H9 (cell line): Measurements from ENCODE around the gene NOS1AP. TPM values are rescaled to one million over a fixed set of nuclear protein-coding genes. Genes with fewer than 3 reads are reported as not detected.

Experiments
- DNase-seq: peaks from one replicate; pipeline ENCODE4 v3.0.0-alpha.2; 2017
- H2AFZ ChIP-seq: one replicate; pipeline ENCODE4 v1.6.1; 2013; ENCODE audit warnings: mild to moderate bottlenecking, low read length, control low read depth, moderate library complexity
- H2AK5ac ChIP-seq: 2 replicates; pipeline ENCODE4 v1.6.1; 2013; ENCODE audit warnings: low read length, control low read depth, mixed read lengths; ENCODE audit not compliant: insufficient read length
- H2BK120ac ChIP-seq: one replicate; pipeline ENCODE4 v1.6.1; 2013; ENCODE audit warnings: low read depth, mild to moderate bottlenecking, low read length, control low read depth, inconsistent platforms; ENCODE audit not compliant: poor library complexity, severe bottlenecking
- H2BK12ac ChIP-seq: 2 replicates; pipeline ENCODE4 v1.6.1; 2013; ENCODE audit warnings: low read length, control low read depth, mixed read lengths, low read depth; ENCODE audit not compliant: insufficient read length
- H2BK15ac ChIP-seq: 2 replicates; pipeline ENCODE4 v1.6.1; 2013; ENCODE audit warnings: low read depth, low read length, control low read depth
- H2BK20ac ChIP-seq: one replicate; pipeline ENCODE4 v1.6.1; 2013; ENCODE audit warnings: low read depth, mild to moderate bottlenecking, low read length, control low read depth, inconsistent platforms; ENCODE audit not compliant: poor library complexity, severe bottlenecking
- H2BK5ac ChIP-seq: 2 replicates; pipeline ENCODE4 v1.6.1; 2013; ENCODE audit warnings: low read length, control low read depth, mixed read lengths; ENCODE audit not compliant: insufficient read length
- H3K14ac ChIP-seq: 2 replicates; pipeline ENCODE4 v1.6.1; 2013; ENCODE audit warnings: low read length, control low read depth; ENCODE audit not compliant: insufficient read depth
- H3K18ac ChIP-seq: 2 replicates; pipeline ENCODE4 v1.6.1; 2013; ENCODE audit warnings: low read depth, mild to moderate bottlenecking, mixed read lengths, low read length, control low read depth; ENCODE audit not compliant: insufficient read length
- H3K23ac ChIP-seq: 2 replicates; pipeline ENCODE4 v1.6.1; 2013; ENCODE audit warnings: low read length, control low read depth, mixed read lengths, low read depth; ENCODE audit not compliant: insufficient read length
- H3K23me2 ChIP-seq: 2 replicates; pipeline ENCODE4 v1.6.1; 2013; ENCODE audit warnings: low read depth, mild to moderate bottlenecking, mixed read lengths, low read length, control low read depth; ENCODE audit not compliant: insufficient read length, poor library complexity, severe bottlenecking
- H3K27ac ChIP-seq: 2 replicates; pipeline ENCODE4 v1.5.1; 2013; ENCODE audit warnings: low read length, control low read depth, mixed read lengths, low read depth; ENCODE audit not compliant: insufficient read length
- H3K27me3 ChIP-seq: 2 replicates; pipeline ENCODE4 v1.6.1; 2013; ENCODE audit warnings: low read length, control low read depth, inconsistent platforms; ENCODE audit not compliant: insufficient read depth
- H3K4ac ChIP-seq: 2 replicates; pipeline ENCODE4 v1.6.1; 2013; ENCODE audit warnings: low read depth, mild to moderate bottlenecking, control low read depth, inconsistent platforms, low read length, moderate library complexity
- H3K4me1 ChIP-seq: 2 replicates; pipeline ENCODE4 v1.6.1; 2013; ENCODE audit warnings: low read length, control low read depth, inconsistent platforms; ENCODE audit not compliant: insufficient read depth
- H3K4me2 ChIP-seq: 2 replicates; pipeline ENCODE4 v1.6.1; 2013; ENCODE audit warnings: low read length, control low read depth, mixed read lengths; ENCODE audit not compliant: insufficient read length, insufficient read depth
- H3K56ac ChIP-seq: 2 replicates; pipeline ENCODE4 v1.6.1; 2013; ENCODE audit warnings: low read depth, mild to moderate bottlenecking, mixed read lengths, low read length, control low read depth; ENCODE audit not compliant: insufficient read length
- H3K79me1 ChIP-seq: 2 replicates; pipeline ENCODE4 v1.6.1; 2013; ENCODE audit warnings: low read depth, mild to moderate bottlenecking, moderate library complexity, low read length, control low read depth, inconsistent platforms; ENCODE audit not compliant: insufficient read depth, poor library complexity, severe bottlenecking
- H3K79me2 ChIP-seq: 2 replicates; pipeline ENCODE4 v1.6.1; 2013; ENCODE audit warnings: low read length, control low read depth, inconsistent platforms; ENCODE audit not compliant: insufficient read depth
- H3K9ac ChIP-seq: 2 replicates; pipeline ENCODE4 v1.6.1; 2013; ENCODE audit warnings: low read length, control low read depth, mixed read lengths; ENCODE audit not compliant: insufficient read length; ENCODE audit errors: extremely low read depth
- H3K9me3 ChIP-seq: one replicate; pipeline ENCODE4 v1.6.1; 2013; ENCODE audit warnings: low read depth, low read length, inconsistent platforms; ENCODE audit not compliant: control insufficient read depth
- H3T11ph ChIP-seq: one replicate; pipeline ENCODE4 v1.6.1; 2013; ENCODE audit warnings: mild to moderate bottlenecking, low read length, control low read depth, inconsistent platforms
- H4K20me1 ChIP-seq: one replicate; pipeline ENCODE4 v1.6.1; 2013; ENCODE audit not compliant: control insufficient read depth, insufficient read length, insufficient read depth
- H4K5ac ChIP-seq: 2 replicates; pipeline ENCODE4 v1.6.1; 2013; ENCODE audit warnings: low read depth, mild to moderate bottlenecking, mixed read lengths, low read length, control low read depth; ENCODE audit not compliant: insufficient read length
- H4K8ac ChIP-seq: replicated peaks from 2 replicates; pipeline ENCODE4 v1.6.1; 2013; ENCODE audit warnings: low read length, control low read depth, mixed read lengths, low read depth; ENCODE audit not compliant: insufficient read length
- H4K91ac ChIP-seq: 2 replicates; pipeline ENCODE4 v1.6.1; 2013; ENCODE audit warnings: low read depth, mild to moderate bottlenecking, moderate library complexity, mixed read lengths, low read length, control low read depth; ENCODE audit not compliant: insufficient read length
- H3K27ac Mint-ChIP-seq, 3 experiments: 2 replicates in 2 of 3; 3 replicates in 1 of 3; pipeline ENCODE4 v1.8.0; 2020 to 2021; ENCODE audit warnings: mixed read lengths in 3 of 3, mild to moderate bottlenecking in 1 of 3, moderate library complexity in 1 of 3
- H3K27me3 Mint-ChIP-seq: 2 replicates; pipeline ENCODE4 v1.8.0; 2021; ENCODE audit warnings: low read depth, mild to moderate bottlenecking, moderate library complexity, mixed read lengths
- H3K36me3 Mint-ChIP-seq, 3 experiments: 2 replicates in 2 of 3; 3 replicates in 1 of 3; pipeline ENCODE4 v1.8.0; 2020 to 2021; ENCODE audit warnings: low read depth in 3 of 3, mixed read lengths in 3 of 3; ENCODE audit not compliant: insufficient read depth in 1 of 3
- H3K4me1 Mint-ChIP-seq, 2 experiments: 2 replicates each; pipeline ENCODE4 v1.8.0; 2020; ENCODE audit warnings: mixed read lengths in 2 of 2
- H3K4me3 Mint-ChIP-seq, 2 experiments: 2 replicates in 1 of 2; 3 replicates in 1 of 2; pipeline ENCODE4 v1.8.0; 2020 to 2021; ENCODE audit warnings: mild to moderate bottlenecking in 2 of 2, mixed read lengths in 2 of 2, moderate library complexity in 1 of 2
- H3K9me3 Mint-ChIP-seq, 2 experiments: 2 replicates in 1 of 2; 3 replicates in 1 of 2; pipeline ENCODE4 v1.8.0; 2020; ENCODE audit warnings: mild to moderate bottlenecking in 2 of 2, mixed read lengths in 2 of 2, moderate library complexity in 1 of 2
- CTCF ChIP-seq: fragments of 200-600 bp; sonication (generic); conservative IDR thresholded peaks from 3 replicates; pipeline ENCODE4 v1.8.0; 2021; ENCODE audit warnings: antibody characterized with exemption, mild to moderate bottlenecking
- WGBS: extraction: QIAGEN DNeasy Blood & Tissue Kit; methylation state at CpG from one replicate; pipeline ENCODE4 v1.1.7; 2013; ENCODE audit warnings: missing lambda C conversion rate, low lambda C conversion rate, mixed read lengths; ENCODE audit not compliant: insufficient read length; ENCODE audit errors: extremely low coverage; 5-methylcytosine and 5-hydroxymethylcytosine counted together
- total RNA-seq: library from RNA; stranded (reverse); gene quantifications from 2 replicates; pipeline ENCODE4 v1.2.1, GENCODE V29; 2021

The NOS1AP gene
- total RNA-seq, 1 experiment from 2014 or later: 8.4 TPM

- H3K4me3 Mint-ChIP-seq: no peak overlapping the region
- H3K4ac ChIP-seq: no peak overlapping the region
- H3T11ph ChIP-seq: no peak overlapping the region
- H2BK20ac ChIP-seq: no peak overlapping the region
- peaks cover 8% of the 10 kb centered on the region in 2 experiments for H3K4me1 Mint-ChIP-seq
- H3K14ac ChIP-seq: no peak overlapping the region
- WGBS: no CpG with 5 or more reads among the region's 1 CpG
- TF ChIP-seq CTCF: no peak
- H2BK120ac ChIP-seq: no peak overlapping the region
- no peak overlapping the region for H3K23ac ChIP-seq
- no peak overlapping the region for H4K5ac ChIP-seq
- H3K36me3 Mint-ChIP-seq: no peaks in the 10 kb centered on the region
- H3K4me1 ChIP-seq: no peaks in the 10 kb centered on the region
- H3K18ac ChIP-seq: no peak overlapping the region
- no peak overlapping the region for H3K9ac ChIP-seq
- H3K27me3 ChIP-seq: no peaks in the 10 kb centered on the region
- no peak overlapping the region for H2AK5ac ChIP-seq
- no peaks in the 10 kb centered on the region for H3K79me2 ChIP-seq
- H3K9me3 ChIP-seq: no peaks in the 10 kb centered on the region
- H2BK5ac ChIP-seq: no peak overlapping the region
- no peaks in the 10 kb centered on the region for H3K9me3 Mint-ChIP-seq
- no peak overlapping the region for H4K91ac ChIP-seq
- no peak for DNase-seq
- H3K79me1 ChIP-seq: no peaks in the 10 kb centered on the region
- no peak overlapping the region for H2AFZ ChIP-seq
- H3K27ac ChIP-seq: no peak overlapping the region
- H3K23me2 ChIP-seq: no peaks in the 10 kb centered on the region
- H3K56ac ChIP-seq: no peak overlapping the region
- no peak overlapping the region for H2BK12ac ChIP-seq
- no peak overlapping the region for H2BK15ac ChIP-seq
- no peak overlapping the region for H3K27ac Mint-ChIP-seq
- peaks cover 11% of the 10 kb centered on the region for H3K27me3 Mint-ChIP-seq
- no peak overlapping the region for H4K8ac ChIP-seq
- H3K4me2 ChIP-seq: no peak overlapping the region
- H4K20me1 ChIP-seq: no peaks in the 10 kb centered on the region
Observed at GRCh38 chr1:162036163-162036562, 33.3 kb upstream of the NOS1AP start.
